GM19238 (cell line): ENCODE measurements around the gene HOXC4.

Source experiments
- DNase-seq: peaks from one replicate; pipeline ENCODE4 v3.0.0; 2011; ENCODE audit warnings: low spot score; ENCODE audit not compliant: insufficient read length

HOXC4 gene

DNA sequence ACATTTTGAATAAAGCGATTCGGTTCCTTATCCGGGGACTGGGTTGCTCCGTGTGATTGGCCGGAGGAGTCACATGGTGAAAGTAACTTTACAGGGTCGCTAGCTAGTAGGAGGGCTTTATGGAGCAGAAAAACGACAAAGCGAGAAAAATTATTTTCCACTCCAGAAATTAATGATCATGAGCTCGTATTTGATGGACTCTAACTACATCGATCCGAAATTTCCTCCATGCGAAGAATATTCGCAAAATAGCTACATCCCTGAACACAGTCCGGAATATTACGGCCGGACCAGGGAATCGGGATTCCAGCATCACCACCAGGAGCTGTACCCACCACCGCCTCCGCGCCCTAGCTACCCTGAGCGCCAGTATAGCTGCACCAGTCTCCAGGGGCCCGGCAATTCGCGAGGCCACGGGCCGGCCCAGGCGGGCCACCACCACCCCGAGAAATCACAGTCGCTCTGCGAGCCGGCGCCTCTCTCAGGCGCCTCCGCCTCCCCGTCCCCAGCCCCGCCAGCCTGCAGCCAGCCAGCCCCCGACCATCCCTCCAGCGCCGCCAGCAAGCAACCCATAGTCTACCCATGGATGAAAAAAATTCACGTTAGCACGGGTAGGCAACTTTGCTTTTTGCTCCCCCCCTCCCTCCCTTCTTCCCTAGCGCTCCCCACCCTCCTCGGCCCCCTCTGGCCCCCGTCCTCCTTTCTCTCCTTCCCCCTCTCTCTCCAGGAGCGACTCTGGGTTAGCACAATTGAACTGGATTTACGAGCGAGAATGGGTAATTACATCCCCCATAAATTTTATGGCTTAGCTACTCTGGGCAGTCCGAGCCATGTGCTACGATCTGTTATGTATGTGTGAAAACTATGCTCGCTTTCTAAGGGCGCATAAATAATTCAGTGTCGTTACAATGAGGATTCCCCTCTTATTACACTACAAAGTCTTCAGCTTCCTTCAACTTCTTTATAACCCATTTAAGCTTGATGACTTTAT is at the start of gene HOXC4:
HOXC4 (plus strand) TSS at position 85 of the 991 bp plus-strand sequence; CDS start at position 173, 88 bp downstream.
- DNase-seq: no peak

- no peak for DNase-seq
Observed at GRCh38 chr12:54004063-54004840, 49.4 kb upstream of the HOXC4 start.

- DNase-seq: no peak
Observed at GRCh38 chr12:54004841-54005530, 48.6 kb upstream of the HOXC4 start.

GRCh38 chr12:54005531-54005852 is 48.1 kb upstream of the HOXC4 start:
- no peak for DNase-seq

DNA sequence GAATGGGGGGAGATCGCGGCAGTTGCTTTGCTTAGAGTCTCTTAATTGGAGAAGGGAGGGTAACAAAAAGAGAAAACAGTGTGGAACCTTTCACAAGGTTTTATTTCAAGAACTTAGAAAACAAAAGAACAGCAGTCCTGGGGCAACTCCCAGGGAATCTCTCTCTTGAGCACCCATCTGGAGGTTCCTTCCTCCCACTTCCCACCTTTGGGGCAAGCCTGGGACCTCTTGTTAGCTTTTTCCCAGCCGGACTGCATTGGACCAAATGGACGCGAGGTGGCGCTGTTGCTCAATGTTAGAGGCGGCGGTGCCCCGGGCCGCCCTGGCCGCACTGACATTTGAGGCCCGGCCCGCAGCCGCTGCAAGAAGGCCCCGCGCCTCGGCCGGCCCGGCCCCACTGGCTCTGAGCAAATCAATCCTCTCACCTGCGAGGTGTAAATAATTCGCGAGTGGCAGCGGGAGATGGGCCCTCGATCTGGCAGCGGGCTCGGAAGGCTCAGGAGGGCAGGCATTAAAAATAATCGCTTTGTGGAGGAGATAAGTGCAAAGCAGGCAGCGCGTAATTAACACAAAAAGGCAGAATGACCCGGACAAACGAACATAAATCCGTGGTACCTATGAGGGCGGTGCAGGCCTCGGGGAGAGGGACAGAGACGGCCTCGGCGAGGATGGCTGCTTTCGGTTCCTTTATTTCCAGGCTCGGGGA is 47.6 kb upstream of the HOXC4 start:
- DNase-seq: peak; percentile 76

DNA sequence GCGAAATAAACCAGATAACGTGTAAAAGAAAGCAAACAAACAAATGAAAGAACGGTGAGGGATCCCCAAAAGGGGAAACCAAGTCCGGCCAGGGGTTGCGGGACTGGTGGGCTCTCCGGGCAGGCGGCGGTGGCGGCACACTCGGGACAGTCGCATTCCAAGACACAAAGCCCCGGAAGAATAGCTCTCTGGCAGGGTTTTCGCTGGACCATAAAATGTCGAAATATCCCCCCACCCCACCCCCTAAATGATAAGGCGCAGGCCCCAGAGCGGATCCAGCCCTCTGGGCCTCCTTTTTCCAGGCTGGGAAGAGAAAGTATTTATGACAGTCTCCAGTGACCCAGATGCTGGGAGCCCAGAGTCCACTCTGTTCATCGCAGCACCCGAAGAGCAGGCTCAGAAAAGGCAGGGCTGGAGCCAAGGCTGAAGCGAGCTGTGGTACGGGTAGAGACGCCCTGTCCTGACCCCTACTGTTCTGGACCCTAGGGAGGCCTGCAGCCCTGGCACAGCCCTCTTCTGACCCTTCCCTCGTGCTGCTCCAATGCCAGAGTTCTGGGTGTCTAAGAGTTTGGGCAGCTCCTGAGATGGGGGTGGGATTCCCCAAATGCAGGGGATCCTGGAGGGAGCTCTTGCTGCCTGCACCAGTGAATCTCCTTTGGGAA is 46.9 kb upstream of the HOXC4 start:
- no peak for DNase-seq

DNA sequence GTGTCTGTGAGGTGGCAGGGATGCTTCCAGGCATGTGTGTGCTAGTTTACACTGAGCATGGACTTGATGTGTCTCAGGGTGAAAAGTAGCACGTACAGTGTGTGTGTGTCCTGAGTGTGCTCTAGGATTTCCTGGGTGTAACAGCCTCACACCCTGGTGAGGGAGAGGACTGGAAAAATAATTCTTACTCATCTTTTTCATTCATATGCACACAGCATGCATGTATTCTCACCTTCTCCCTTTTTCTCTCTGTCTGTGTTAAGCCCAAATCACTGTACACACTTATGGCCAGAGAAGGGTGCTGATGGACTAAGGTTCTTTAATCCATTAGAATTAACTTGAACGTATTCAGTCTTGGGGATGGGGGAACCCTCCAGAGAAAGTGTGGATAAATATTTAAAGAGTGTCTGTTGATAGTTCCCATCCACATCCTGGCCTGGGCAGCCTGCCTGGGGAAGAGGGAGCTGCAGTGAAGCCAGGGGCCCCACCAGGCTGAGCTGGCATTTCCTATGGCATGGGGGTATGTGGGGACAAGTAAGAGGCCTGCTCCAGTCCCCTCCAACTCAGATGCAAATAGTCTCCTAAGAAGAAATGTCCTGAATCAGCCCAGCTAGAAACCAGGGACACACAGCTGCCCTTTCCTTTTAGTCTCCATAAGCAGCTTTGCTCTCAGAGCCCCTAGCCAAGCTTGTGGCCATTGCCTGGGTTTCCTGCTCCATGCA is 45.9 kb upstream of the HOXC4 start:
- DNase-seq: no peak

GRCh38 chr12:54008260-54008552 is 45.4 kb upstream of the HOXC4 start:
- no peak for DNase-seq

DNA sequence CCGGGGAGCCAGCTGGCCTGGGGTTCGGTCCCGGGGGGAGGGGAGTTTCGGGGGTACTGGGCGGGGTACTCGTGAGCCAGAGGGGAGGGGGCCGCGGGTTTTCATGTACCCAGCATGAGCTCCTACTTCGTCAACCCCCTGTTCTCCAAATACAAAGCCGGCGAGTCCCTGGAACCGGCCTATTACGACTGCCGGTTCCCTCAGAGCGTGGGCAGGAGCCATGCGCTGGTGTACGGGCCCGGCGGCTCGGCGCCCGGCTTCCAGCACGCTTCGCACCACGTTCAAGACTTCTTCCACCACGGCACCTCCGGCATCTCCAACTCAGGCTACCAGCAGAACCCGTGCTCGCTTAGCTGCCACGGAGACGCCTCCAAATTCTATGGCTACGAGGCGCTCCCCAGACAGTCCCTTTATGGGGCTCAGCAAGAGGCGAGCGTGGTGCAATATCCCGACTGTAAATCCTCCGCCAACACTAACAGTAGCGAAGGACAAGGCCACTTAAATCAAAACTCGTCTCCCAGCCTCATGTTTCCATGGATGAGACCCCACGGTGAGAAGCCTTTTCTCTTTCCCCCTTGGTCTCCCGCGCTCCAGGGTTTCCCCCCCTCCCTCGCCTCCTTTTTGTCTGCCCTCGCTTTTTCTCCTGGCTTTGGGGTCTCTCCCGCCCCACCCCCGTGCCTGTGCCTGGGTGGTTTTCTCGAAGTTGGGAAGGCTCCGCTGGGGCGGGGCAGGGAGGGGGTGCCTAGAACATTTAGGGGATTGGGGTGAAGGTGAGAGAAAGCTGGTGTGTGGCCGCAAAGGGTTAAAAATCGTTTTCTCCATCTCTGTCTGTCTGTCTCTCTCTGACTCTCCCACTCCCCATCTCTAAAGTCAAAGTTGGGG is 44.2 kb upstream of the HOXC4 start:
- DNase-seq: no peak

- DNase-seq: no peak
Observed at GRCh38 chr12:54010053-54010971, 43.3 kb upstream of the HOXC4 start.

DNA sequence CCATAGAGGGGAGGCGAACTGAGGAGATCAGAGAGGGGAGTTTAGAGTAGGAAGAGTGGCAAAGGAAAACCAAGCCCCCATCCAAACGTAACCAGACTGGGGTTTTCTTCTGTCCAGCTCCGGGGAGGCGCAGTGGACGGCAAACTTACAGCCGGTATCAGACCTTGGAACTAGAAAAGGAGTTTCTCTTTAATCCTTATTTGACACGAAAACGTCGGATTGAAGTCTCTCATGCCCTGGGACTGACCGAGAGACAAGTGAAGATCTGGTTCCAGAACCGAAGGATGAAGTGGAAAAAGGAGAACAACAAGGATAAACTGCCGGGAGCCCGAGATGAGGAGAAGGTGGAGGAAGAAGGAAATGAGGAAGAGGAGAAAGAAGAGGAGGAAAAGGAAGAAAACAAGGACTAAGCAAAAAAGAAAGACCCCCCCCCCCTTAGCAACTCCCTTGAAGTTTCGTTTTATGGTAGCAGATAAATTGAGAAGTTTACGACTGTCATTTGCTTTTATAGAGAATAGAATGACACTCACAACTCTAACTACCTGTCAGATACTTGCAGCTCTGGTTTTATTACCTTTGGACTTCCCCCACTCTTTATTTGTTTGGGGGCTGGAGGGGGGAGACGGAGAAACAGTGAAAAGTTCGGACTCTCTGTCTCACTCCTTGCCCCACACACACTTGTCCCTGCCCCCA is 42.5 kb upstream of the HOXC4 start:
- no peak for DNase-seq

DNA sequence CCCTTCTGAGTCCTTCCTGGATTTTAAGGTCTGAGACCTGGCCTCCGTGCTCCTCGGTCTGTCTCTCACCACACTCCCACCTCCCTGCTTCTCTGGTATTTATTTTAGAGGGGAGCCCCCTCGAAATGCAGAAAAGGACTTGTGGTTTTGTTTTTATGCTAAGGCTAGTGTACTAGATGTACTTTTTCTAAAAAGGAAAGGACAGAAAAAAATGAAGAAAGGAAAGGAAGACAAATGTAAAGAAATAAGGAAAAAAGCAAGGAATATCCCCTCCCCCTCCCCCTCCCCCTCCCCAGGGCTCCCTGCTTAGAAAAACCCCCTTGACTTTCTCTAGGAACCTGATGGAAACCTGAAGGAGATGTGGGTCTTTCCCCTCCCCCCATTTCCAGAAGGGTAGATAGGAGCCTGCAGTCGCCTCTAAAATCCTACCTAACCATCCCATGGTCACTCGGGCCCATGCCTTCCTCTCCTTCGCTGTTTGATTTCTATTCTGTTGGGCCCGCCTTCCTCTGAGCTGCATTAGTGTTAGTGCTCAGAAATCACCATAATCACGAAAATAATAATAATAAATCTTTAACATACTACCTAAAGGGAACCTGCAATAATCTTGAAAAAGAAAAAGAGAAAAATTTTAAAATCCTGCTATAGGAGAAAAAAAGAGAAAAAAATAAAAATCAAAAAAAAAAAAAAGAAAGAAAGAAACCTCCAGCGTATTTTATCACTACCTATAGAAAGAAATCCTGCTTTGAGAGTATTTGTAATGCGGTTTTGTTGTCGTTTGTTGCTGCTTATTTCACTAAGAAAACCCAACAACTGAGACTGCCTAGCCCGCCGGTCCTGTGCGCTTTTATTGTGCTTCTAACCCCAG is 41.7 kb upstream of the HOXC4 start:
- no peak for DNase-seq

DNA sequence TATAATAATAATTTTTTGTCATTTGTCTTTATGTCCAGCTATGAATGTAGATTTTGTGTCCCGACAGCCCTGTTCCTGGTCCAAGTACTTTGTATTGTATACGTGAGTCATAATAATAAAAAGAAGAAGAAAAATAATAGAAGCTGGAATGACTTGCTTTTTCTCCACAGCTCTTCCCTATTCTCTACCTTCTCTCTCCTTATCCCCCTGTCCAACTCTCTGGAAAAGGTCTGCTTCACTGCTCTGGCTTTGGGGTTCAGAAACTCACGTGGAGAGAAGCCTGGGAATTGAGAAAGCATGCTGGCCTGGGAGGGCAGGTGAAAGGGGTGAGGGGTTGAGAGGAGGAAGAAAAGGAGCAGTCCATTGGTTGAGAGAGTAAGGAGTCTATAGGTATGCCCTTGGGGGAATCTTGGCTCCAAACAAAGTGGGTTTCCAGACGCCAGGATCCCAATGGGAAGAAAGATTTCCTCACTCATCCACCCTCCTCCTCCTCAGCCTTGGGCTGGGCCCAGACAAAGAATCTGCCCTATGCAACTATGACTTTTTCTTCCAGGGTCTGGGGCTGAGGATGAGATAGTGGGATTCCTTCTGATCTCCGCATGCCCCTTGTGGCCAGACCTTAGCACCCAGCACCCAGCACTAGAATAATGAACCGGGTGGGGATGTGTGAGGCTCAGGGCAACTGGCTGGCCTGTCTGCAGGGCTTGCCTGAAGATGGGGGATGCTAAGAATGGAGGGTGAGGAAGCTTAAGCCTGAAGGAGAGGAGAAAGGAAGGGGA is 40.8 kb upstream of the HOXC4 start:
- DNase-seq: no peak

DNA sequence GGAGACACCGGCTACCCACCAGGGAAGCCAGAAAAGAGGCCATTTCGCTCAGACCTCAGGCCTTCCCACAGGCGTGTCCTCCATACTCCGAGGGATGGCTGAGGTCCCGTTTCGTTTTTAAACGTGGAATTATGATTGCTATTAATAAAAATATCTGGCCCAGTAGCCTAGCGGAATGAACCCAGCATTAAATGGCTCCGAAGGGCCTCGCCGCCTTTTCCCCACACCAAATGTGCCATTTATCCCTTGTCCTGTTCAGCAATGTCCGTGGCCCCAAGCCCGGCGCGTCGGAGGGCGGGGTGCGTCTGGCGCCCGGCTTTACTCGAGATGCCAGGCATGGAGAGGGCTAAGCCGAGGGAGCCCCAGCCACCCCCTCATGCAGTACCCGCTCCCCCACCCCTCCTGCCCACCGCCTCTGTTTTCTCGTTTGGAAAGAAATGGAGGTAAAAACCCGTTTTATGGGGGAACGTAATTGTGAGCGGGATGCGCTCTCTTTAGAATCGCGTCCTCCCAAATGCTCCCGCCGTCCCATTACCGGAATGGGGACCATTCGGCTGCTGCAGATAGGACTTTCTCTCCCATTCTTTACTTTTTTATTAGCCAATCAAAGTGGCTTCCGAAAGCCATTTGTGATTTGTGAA is 39.1 kb upstream of the HOXC4 start:
- no peak for DNase-seq
